HG03280 (cell line): Measurements from ENCODE around the gene IQCM.

Source experiments
- ATAC-seq: cut with Tn5 transposase; IDR thresholded peaks from one replicate; pipeline ENCODE4 v1.9.1; 2021; ENCODE audit warnings: mild to moderate bottlenecking, moderate library complexity; ENCODE audit not compliant: unreplicated experiment

IQCM gene

DNA sequence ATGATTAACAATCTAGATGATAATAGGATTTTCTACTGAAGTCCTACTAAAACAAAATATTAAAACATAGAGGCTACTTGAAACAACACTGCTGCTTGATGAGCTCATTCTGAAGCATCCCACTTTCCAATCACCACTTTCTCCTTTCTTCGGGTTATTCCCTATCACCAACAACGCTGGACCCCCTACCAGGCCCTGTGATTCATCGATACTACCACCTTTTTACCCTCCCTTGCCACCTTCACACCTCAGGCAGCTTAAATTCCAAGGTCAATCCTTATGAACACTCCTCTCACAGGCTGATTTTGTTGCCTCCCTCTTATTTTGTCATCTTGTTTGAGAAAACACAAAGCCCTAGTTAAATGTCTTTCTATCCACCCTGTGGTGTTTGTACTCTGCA lies 102.6 kb downstream of the IQCM start:
- ATAC-seq: no peak

GRCh38 chr4:149711593-149712365 lies 103.9 kb downstream of the IQCM start:
- no peak for ATAC-seq

- ATAC-seq: no peak
These were observed 106.0 kb downstream of the IQCM start for GRCh38 chr4:149709640-149710039.

DNA sequence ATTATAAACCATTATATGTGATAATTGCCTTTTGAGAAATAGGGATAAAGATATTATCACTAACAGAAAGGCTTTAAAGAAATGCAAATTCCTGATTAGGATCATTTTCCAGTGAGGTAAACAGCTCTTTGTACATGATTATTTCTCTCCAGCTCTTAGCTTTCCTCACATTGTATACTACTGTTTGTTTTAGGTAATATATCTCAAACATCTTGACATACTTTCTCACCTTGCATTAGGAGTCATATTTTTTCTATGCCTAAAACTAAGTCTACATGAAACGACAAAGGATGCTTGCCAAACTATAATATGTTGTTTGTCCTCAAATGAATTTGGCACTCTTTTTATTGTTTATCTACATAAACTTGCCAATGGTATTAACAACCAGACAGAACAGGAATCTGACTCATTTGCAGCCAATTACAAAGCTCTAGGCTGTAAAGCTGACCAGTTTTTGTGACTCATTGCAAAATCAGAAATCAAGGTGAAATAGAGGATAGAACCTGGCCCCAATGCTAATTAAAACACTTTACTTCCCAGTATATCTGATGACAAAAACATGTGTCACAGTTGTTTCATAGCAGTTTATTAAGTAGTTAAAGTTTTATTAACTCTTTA lies 107.0 kb downstream of the IQCM start:
- no peak for ATAC-seq

DNA sequence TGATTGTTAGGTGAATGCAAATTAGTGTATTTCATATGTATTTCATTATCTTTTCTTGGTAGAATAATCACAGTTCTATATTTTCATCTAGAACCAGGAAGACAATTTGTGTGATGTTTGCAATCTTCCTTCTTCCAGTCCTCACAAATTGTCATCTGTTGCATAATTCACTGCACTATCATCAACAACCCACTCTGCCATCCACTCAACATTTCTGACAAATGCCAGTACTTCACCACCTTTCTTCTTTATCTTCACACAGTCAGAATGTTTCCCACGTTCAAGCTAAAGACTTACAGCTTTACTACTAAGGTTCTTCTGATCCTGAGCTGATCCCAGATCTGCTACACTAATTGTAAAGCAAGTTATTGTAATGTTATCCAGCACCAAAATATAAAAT lies 107.8 kb downstream of the IQCM start:
- no peak for ATAC-seq

DNA sequence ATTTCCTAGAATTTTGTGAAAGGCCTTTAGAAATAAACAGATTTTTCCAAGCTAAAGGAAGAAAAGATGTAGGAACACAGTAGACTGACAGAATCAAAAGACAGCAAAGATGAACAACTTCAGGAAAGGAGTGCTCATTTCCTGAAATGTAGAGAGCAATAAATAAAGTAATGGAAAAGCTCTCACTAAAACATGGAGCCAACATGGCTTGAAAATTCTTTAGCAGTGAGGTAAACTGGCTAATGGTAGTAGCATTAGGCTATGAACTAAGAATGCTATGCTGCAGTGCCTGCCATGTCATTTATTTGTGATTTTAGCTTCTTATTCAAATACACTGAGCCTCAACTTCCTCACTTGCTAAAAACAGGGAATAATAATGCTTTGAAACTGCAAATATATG lies 108.7 kb downstream of the IQCM start:
- ATAC-seq: no peak

DNA sequence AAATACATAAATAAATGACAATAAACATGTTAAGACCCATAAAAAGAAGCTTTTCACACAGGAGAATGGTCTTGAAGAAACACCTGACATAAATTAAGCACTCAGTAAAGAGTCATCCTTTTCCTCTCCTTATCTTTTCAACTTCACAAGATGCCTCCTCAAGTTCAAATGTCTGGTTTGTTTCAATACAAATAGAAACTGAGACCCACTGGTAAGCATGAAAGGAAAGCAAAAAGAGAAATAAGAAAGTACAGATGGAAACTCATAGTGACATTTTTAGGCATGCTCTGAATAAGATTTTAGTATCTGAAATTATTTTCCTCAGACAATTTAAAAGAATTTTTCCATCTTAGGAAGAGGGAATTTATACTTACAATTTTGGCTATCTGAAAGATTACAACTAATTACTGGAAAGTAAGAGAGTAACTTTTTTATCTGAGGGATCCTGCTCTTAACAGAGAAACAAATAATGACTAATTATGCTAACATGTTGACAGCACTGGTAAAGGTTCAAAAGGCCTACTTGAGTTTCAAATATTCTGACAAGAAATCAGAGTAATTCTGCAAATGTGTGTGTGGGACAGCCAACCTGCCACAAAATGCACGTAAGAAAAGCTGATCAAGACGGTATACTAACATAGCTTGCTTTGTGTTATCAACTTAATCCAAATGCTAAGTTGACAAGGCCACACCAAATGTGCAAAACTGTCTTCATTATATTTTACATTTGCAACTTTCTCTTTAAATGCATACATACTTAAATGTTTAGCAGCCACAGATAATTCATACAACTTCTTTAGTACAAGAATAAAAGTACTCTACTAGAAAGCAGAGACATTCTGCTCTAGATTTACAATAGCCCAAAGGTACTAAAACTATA lies 113.0 kb downstream of the IQCM start:
- peak; percentile 79 for ATAC-seq

- ATAC-seq: no peak
These were observed 114.0 kb downstream of the IQCM start for GRCh38 chr4:149701435-149702156.

GRCh38 chr4:149700272-149700671 lies 115.4 kb downstream of the IQCM start:
- ATAC-seq: no peak

DNA sequence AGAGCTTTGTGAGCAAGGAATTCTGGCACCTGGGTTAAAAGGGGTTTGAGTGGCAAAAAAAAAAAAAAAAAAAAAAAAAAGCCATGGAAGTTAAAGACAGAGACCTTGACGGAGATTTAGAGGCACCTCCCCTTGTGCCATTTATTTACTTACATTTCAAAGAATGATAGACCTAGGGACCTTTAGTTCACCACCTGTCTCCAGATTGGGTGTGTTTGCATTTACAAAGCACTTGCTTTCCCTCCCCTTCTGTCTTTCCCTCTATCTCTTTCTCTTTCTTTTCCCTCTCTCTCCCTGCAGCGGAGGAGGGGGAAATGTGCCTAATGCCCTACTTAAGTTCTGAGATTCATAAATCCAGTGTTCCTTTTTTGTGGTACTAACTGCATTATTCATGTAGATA lies 116.0 kb downstream of the IQCM start:
- no peak for ATAC-seq

DNA sequence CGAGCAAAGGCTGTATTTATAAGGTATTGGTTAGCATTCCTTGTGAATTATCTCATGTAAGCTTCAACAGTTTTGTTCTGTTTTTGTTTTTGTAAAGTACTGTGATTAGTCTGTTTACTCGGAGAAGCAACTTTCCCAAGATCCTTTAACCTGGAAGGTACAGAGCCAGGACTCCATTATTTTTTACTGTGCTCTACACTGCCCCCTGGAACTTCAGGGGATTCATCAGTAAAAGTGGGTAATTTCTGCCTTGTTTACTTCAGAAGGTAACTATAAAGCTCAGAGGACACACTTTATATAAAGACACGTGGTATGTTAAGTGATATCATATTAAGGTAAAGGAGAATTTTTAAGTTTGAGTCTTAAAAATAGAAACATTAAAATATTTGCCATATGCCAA lies 124.9 kb downstream of the IQCM start:
- ATAC-seq: no peak

- ATAC-seq: no peak
These were observed 131.1 kb downstream of the IQCM start for GRCh38 chr4:149684516-149684915.

DNA sequence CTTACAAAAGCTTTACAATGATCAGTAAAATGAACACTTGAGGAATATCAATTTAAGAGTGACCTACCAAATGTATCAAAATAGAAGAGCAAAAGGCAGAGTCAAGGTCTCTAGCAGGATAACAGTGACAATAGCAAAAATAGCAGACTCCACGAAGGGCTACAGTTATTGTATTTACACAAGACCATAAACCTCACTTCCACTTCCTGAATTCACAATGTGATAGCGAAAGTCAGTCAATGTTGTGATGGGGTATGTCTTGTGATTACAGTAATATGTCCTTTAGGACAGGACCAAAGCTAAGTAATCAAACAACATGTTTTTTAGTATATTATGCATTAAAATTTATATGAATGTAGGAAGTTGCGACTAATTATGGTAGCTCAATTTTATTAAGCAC lies 139.6 kb downstream of the IQCM start:
- ATAC-seq: peak; percentile 97

DNA sequence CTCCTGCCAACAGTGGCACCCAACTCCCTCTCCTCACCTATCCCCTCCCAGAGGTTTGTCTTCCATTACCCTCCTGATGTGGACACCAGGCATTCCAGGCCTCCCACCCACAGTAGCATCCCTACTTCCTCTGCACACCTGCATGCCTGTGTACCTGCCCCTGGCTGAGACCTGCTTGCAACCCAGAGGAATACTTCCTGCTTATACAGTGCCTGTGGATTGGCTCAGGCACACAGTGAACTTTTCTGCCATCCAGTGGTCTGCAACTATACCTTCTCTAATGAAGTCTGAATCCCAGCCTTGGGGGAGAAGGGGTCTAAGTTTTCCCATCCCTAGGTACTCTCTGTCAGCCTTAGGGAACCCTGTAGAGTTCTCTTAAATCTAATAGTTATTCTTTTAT lies 169.9 kb downstream of the IQCM start:
- ATAC-seq: no peak

GRCh38 chr4:149638073-149638472 lies 177.6 kb downstream of the IQCM start:
- ATAC-seq: no peak

- ATAC-seq: no peak
These were observed 181.3 kb downstream of the IQCM start for GRCh38 chr4:149634368-149634767.

DNA sequence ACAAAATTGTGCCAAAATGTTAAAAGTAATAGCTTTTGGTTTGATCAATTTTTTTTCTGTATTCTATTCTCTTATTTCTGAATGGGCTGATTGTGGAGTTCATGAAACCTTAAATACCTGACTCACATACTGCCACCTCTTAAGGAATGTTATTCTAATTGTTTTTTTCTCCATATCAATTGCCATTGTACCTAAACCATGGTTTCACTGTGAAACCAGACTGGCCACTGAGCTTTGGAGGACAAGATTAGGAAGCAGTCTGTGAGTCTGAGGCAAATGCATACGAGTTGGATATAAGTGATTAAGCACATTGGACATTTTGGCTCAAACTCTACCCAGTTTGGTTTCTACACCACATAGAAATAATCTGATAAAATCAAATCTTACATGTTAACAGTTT lies 184.0 kb downstream of the IQCM start:
- no peak for ATAC-seq

GRCh38 chr4:149630064-149630463 lies 185.6 kb downstream of the IQCM start:
- no peak for ATAC-seq

- no peak for ATAC-seq
These were observed 209.9 kb downstream of the IQCM start for GRCh38 chr4:149605601-149606378.

DNA sequence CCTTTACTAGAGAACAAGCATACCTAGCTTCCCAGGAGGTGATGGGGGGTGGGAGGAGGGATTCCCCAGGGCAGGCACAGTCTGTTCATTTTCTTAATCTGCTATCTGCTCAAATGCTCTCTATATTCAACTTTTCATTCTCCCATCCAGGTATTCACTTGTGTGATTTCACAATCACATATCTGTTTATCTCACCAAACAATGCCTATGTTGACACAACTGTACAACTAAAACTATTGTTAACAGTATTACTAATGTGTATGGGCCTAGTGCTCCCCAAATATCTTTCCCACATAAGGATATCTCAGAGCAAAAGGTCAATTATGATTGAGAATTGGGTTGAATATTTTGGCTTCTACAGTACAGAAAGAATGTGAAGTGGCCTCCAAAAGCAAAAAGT lies 210.8 kb downstream of the IQCM start:
- ATAC-seq: no peak
